ENCODE data around the gene HADHA. TPM values are rescaled to one million over a fixed set of nuclear protein-coding genes. Genes with fewer than 3 reads are reported as not detected.

The HADHA gene
- total and polyA plus RNA-seq, 11 donors, result 202 to 786 (median 360) TPM

Other genes with a start within 250 kb of the HADHA start
- 100 to 1,000 TPM in 4 of 9 donors, 10 to 100 TPM in 5; 71.7 to 121 (median 99.7) TPM for gene RAB10, start 210.5 kb downstream of the HADHA start, total RNA-seq
- 10 to 100 TPM; 33.1 to 88.2 TPM for gene RAB10, start 210.5 kb downstream of the HADHA start, polyA plus RNA-seq
- gene GAREM2, start 71.5 kb downstream of the HADHA start, total RNA-seq, result 1 to 10 TPM in 4 of 9 donors, under 1 TPM in 5; 0.47 to 4.1 (median 0.83) TPM
- under 1 TPM; 0.42 to 0.76 TPM for gene GAREM2, start 71.5 kb downstream of the HADHA start, polyA plus RNA-seq
- gene HADHB, start 307 bp upstream of the HADHA start, total RNA-seq, result 1,000 to 10,000 TPM in 4 of 9 donors, 100 to 1,000 TPM in 5; 684 to 1,915 (median 836) TPM
- gene HADHB, start 307 bp upstream of the HADHA start, polyA plus RNA-seq, result 100 to 1,000 TPM; 526 TPM
- 10 to 100 TPM in 6 of 9 donors, 1 to 10 TPM in 3; 8.1 to 14.9 (median 12.0) TPM for gene SELENOI, start 101.5 kb upstream of the HADHA start, total RNA-seq
- gene SELENOI, start 101.5 kb upstream of the HADHA start, polyA plus RNA-seq, result 10 to 100 TPM in 1 of 2 donors, 1 to 10 TPM in 1; 1.9 to 10.2 TPM
- under 1 TPM in 2 of 9 donors, not detected in 7; 0.13 to 0.69 TPM for gene ADGRF3, start 102.2 kb upstream of the HADHA start, total RNA-seq
- gene ADGRF3, start 102.2 kb upstream of the HADHA start, polyA plus RNA-seq, result under 1 TPM in 1 of 2 donors, not detected in 1; 0.08 TPM
- under 1 TPM in 2 of 9 donors, not detected in 7; 0.44 to 0.73 TPM for gene DRC1, start 157.3 kb upstream of the HADHA start, total RNA-seq
- under 1 TPM in 1 of 2 donors, not detected in 1; 0.15 TPM for gene DRC1, start 157.3 kb upstream of the HADHA start, polyA plus RNA-seq
- gene OTOF, start 233.5 kb upstream of the HADHA start, total RNA-seq, result under 1 TPM in 1 of 9 donors, not detected in 8; 0.14 TPM
- gene OTOF, start 233.5 kb upstream of the HADHA start, polyA plus RNA-seq, result under 1 TPM; 0.03 to 0.04 TPM

All from heart left ventricle (tissue), 11 donors.